ENCODE results near the gene DAW1. TPM values are rescaled to one million over a fixed set of nuclear protein-coding genes. Genes with fewer than 3 reads are reported as not detected.
A peak's percentile ranks its signal among the peaks of the same experiment; 100 is the strongest.
"Not testable (repeated sequence)": the region's sequence is repeated elsewhere in the genome, so short reads cannot be mapped to it uniquely, and the experiment has no call there.

DAW1 gene
- total and polyA plus RNA-seq, 9 donors, result 0.05 to 0.36 (median 0.09) TPM; not detected in 5

DNA sequence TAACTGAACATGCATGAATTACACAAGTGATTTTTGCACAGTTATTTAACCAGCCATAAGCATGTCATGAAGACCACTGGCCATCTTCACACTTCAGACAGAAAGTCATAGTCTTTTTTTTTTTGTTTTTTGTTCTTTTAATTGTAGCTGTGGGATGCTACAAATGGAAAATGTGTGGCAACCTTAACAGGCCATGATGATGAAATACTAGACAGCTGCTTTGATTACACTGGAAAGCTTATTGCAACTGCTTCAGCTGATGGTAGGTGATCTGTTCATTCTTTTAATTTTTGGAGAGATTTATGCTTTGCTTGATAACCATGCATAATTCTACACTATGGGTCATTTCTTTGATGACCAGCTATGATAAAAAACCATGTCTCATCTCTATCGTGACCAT, 35.6 kb downstream of the DAW1 start:
- no CpG with 5 or more reads among the region's 1 CpG for WGBS (ENCODE audit: insufficient coverage)
- H3K27ac ChIP-seq (ENCODE audit: low read length), result no peak overlapping the region
- DNase-seq, result no peak
- no peaks in the 10 kb centered on the region for H3K36me3 ChIP-seq (ENCODE audit: control insufficient read depth, insufficient read depth, low read length)
- no peaks in the 10 kb centered on the region for H3K4me1 ChIP-seq (ENCODE audit: control insufficient read depth, insufficient read depth, low read length)
- H3K4me3 ChIP-seq (ENCODE audit: low read length), result no peak overlapping the region
- H3K9me3 ChIP-seq (replicated peaks; ENCODE audit: control insufficient read depth, low read depth, low read length), result no peaks in the 10 kb centered on the region
- no peaks in the 10 kb centered on the region for H3K27me3 ChIP-seq (ENCODE audit: control insufficient read depth, insufficient read depth, low read length)

GRCh38 chr2:227908266-227909054, 37.0 kb downstream of the DAW1 start:
- Histone ChIP-seq H3K36me3 (ENCODE audit: control insufficient read depth, insufficient read depth, low read length) (no peaks in the 10 kb centered on the region), H3K9me3 (replicated peaks; ENCODE audit: control insufficient read depth, low read depth, low read length) (no peaks in the 10 kb centered on the region), H3K27ac (ENCODE audit: low read length) (no peak overlapping the region), H3K4me3 (ENCODE audit: low read length) (no peak overlapping the region), H3K27me3 (ENCODE audit: control insufficient read depth, insufficient read depth, low read length) (no peaks in the 10 kb centered on the region), H3K4me1 (ENCODE audit: control insufficient read depth, insufficient read depth, low read length) (no peaks in the 10 kb centered on the region)
- DNase-seq, result no peak
- WGBS (ENCODE audit: insufficient coverage), result no CpG with 5 or more reads among the region's 7 CpGs

DNA sequence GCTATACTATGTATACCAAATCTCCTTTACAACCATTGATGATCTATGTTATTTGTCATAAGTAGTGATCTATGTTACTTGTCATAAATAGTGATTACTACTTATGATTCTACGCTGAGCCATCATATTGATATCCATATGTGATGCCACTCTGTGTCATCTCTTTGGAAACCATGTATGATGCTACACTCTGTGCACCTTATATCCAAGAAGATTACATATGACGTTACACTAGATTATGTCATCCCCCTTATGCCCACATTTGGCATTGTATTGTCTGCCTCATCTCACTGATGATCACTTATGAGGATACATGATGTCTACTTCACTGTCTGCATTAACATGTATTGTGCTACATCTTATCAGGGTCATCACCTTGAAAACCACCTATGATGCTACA, 42.9 kb downstream of the DAW1 start:
- no peak for DNase-seq
- WGBS (ENCODE audit: insufficient coverage), result 43% methylated on average over 1 of the region's 2 CpGs
- Histone ChIP-seq H3K4me1 (ENCODE audit: control insufficient read depth, insufficient read depth, low read length) (no peaks in the 10 kb centered on the region), H3K27me3 (ENCODE audit: control insufficient read depth, insufficient read depth, low read length) (no peaks in the 10 kb centered on the region), H3K36me3 (ENCODE audit: control insufficient read depth, insufficient read depth, low read length) (no peaks in the 10 kb centered on the region), H3K27ac (ENCODE audit: low read length) (no peak overlapping the region), H3K9me3 (replicated peaks; ENCODE audit: control insufficient read depth, low read depth, low read length) (no peaks in the 10 kb centered on the region), H3K4me3 (ENCODE audit: low read length) (no peak overlapping the region)

DNA sequence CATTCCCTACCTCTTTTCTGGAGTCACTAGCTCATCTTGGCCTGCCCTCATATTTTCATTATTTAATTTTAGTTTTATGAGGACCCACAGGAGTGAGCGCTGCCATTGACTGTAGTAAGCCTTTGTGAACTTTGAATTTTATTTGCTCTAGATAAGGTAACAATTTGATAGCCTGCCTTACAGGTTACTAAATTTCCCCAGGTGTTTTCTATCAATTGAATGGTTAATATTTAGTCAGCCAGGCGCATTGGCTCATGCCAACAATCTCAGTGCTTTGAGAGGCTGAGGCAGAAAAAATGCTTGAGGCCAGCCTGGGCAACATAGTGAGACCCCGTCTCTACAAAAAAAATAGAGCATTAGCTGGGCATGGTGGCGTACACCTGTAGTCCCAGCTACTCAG, 50.2 kb downstream of the DAW1 start:
- H3K27me3 ChIP-seq (ENCODE audit: control insufficient read depth, insufficient read depth, low read length), result no peaks in the 10 kb centered on the region
- WGBS (ENCODE audit: insufficient coverage), result 70% methylated on average over 3 of the region's 4 CpGs
- no peaks in the 10 kb centered on the region for H3K36me3 ChIP-seq (ENCODE audit: control insufficient read depth, insufficient read depth, low read length)
- no peak overlapping the region for H3K4me3 ChIP-seq (ENCODE audit: low read length)
- H3K4me1 ChIP-seq (ENCODE audit: control insufficient read depth, insufficient read depth, low read length), result no peaks in the 10 kb centered on the region
- DNase-seq, result no peak
- H3K9me3 ChIP-seq (replicated peaks; ENCODE audit: control insufficient read depth, low read depth, low read length), result no peaks in the 10 kb centered on the region
- no peak overlapping the region for H3K27ac ChIP-seq (ENCODE audit: low read length)

GRCh38 chr2:227932001-227932400, 60.6 kb downstream of the DAW1 start:
- 53% methylated on average over 3 of the region's 6 CpGs for WGBS (ENCODE audit: insufficient coverage)
- no peak overlapping the region for H3K4me3 ChIP-seq (ENCODE audit: low read length)
- DNase-seq, result no peak
- no peaks in the 10 kb centered on the region for H3K27me3 ChIP-seq (ENCODE audit: control insufficient read depth, insufficient read depth, low read length)
- H3K4me1 ChIP-seq (ENCODE audit: control insufficient read depth, insufficient read depth, low read length), result no peaks in the 10 kb centered on the region
- H3K9me3 ChIP-seq (replicated peaks; ENCODE audit: control insufficient read depth, low read depth, low read length), result peaks cover 4% of the 10 kb centered on the region
- no peaks in the 10 kb centered on the region for H3K36me3 ChIP-seq (ENCODE audit: control insufficient read depth, insufficient read depth, low read length)
- H3K27ac ChIP-seq (ENCODE audit: low read length), result no peak overlapping the region

- WGBS (ENCODE audit: insufficient coverage), result no CpG with 5 or more reads among the region's 2 CpGs
- H3K27ac ChIP-seq (ENCODE audit: low read length), result no peak overlapping the region
Measured at GRCh38 chr2:227932403-227932802, 61.0 kb downstream of the DAW1 start.

DNA sequence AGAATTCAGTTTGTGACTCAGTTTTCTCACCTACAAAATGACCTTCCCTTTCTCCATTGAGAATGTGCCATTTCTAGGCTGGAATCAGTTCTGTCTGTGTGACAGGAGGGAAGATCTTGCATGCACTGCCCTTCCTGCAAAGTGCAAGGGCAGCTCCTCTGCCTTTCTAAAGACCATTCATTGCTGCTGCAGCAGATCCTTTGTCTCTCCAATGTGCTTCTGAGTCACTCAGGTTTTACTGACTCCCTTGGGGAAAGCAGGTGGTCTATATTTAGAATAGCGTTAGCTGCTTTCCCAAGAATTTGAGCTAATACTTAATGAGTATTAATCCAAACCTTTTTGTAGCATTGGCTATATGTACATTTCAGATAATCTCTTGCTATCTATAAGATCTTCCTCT, 62.5 kb downstream of the DAW1 start:
- no peak for DNase-seq
- H3K27ac ChIP-seq (ENCODE audit: low read length), result no peak overlapping the region
- H3K4me3 ChIP-seq (ENCODE audit: low read length), result no peak overlapping the region
- H3K36me3 ChIP-seq (ENCODE audit: control insufficient read depth, insufficient read depth, low read length), result no peaks in the 10 kb centered on the region
- no peaks in the 10 kb centered on the region for H3K4me1 ChIP-seq (ENCODE audit: control insufficient read depth, insufficient read depth, low read length)
- WGBS (ENCODE audit: insufficient coverage), result no CpG with 5 or more reads among the region's 1 CpG
- H3K27me3 ChIP-seq (ENCODE audit: control insufficient read depth, insufficient read depth, low read length), result no peaks in the 10 kb centered on the region
- no peaks in the 10 kb centered on the region for H3K9me3 ChIP-seq (replicated peaks; ENCODE audit: control insufficient read depth, low read depth, low read length)

More at GRCh38 chr2:227932403-227932802, 61.0 kb downstream of the DAW1 start:
- peak; percentile 0 for DNase-seq
- Histone ChIP-seq H3K9me3 (replicated peaks; ENCODE audit: control insufficient read depth, low read depth, low read length) (peaks cover 3% of the 10 kb centered on the region), H3K4me1 (ENCODE audit: control insufficient read depth, insufficient read depth, low read length) (no peaks in the 10 kb centered on the region), H3K4me3 (ENCODE audit: low read length) (no peak overlapping the region), H3K27me3 (ENCODE audit: control insufficient read depth, insufficient read depth, low read length) (no peaks in the 10 kb centered on the region), H3K36me3 (ENCODE audit: control insufficient read depth, insufficient read depth, low read length) (no peaks in the 10 kb centered on the region)

GRCh38 chr2:227936249-227936648, 64.8 kb downstream of the DAW1 start:
- H3K27ac ChIP-seq (ENCODE audit: low read length); H3K27me3 ChIP-seq (ENCODE audit: control insufficient read depth, insufficient read depth, low read length); H3K4me3 ChIP-seq (ENCODE audit: low read length); H3K9me3 ChIP-seq (replicated peaks; ENCODE audit: control insufficient read depth, low read depth, low read length); DNase-seq; H3K36me3 ChIP-seq (ENCODE audit: control insufficient read depth, insufficient read depth, low read length); H3K4me1 ChIP-seq (ENCODE audit: control insufficient read depth, insufficient read depth, low read length): not testable (repeated sequence)
- WGBS (ENCODE audit: insufficient coverage), result 78% methylated on average over 4 of the region's 7 CpGs

DNA sequence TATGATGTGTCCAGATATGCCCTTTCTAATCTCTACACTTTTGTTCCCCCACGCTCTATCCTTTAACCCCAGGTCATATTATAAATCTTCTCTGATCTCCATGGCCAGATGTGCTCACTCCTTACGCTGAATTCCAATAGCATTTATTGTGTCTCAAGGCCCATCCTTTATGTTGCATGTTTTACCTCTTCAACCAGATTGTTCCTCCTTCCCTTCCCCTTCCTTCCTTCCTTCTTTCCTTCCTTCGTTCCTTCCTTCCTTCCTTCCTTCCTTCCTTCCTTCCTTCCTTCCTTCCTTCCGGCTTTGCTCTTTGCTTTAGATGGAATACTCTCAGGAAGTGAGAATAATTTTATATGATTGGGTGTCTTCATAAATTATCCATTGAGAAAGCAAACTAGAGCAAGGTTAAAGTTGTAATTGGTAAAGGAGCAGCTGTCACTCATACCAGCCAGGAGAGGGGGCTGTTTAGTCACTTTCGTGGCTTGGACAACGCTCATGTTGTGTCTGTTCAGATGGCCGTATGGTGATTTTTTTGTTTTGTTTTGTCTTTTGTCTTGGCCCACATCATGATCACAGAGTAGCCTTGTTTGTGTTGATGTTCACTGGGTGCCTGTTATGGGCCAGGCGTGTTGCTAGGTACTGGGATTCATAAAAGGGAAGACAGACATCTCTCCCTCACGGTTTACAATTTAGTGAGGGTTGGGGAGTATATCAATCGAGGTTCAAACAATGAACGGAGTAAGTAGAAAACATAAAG, 68.0 kb downstream of the DAW1 start:
- no peak overlapping the region for H3K4me3 ChIP-seq (ENCODE audit: low read length)
- no peaks in the 10 kb centered on the region for H3K27me3 ChIP-seq (ENCODE audit: control insufficient read depth, insufficient read depth, low read length)
- no peaks in the 10 kb centered on the region for H3K4me1 ChIP-seq (ENCODE audit: control insufficient read depth, insufficient read depth, low read length)
- DNase-seq, result peak; percentile 27
- H3K27ac ChIP-seq (ENCODE audit: low read length), result no peak overlapping the region
- H3K36me3 ChIP-seq (ENCODE audit: control insufficient read depth, insufficient read depth, low read length), result no peaks in the 10 kb centered on the region
- WGBS (ENCODE audit: insufficient coverage), result 41% methylated on average over 5 of the region's 11 CpGs
- H3K9me3 ChIP-seq (replicated peaks; ENCODE audit: control insufficient read depth, low read depth, low read length), result no peaks in the 10 kb centered on the region

- no peak overlapping the region for H3K27ac ChIP-seq (ENCODE audit: low read length)
- H3K36me3 ChIP-seq (ENCODE audit: control insufficient read depth, insufficient read depth, low read length), result no peaks in the 10 kb centered on the region
- no peak for DNase-seq
- no peaks in the 10 kb centered on the region for H3K9me3 ChIP-seq (replicated peaks; ENCODE audit: control insufficient read depth, low read depth, low read length)
- no peak overlapping the region for H3K4me3 ChIP-seq (ENCODE audit: low read length)
- H3K27me3 ChIP-seq (ENCODE audit: control insufficient read depth, insufficient read depth, low read length), result no peaks in the 10 kb centered on the region
- H3K4me1 ChIP-seq (ENCODE audit: control insufficient read depth, insufficient read depth, low read length), result no peaks in the 10 kb centered on the region
- no CpG with 5 or more reads among the region's 2 CpGs for WGBS (ENCODE audit: insufficient coverage)
Measured at GRCh38 chr2:227942021-227942420, 70.6 kb downstream of the DAW1 start.
